Choroid plexus epithelial cell (primary cell): Measurements from ENCODE around the gene SLC25A10.
"Not testable (repeated sequence)": the region's sequence is repeated elsewhere in the genome, so short reads cannot be mapped to it uniquely, and the experiment has no call there.

Experiments
- DNase-seq: peaks from one replicate; pipeline ENCODE4 v3.0.0-alpha.2; 2010; ENCODE audit warnings: low read depth
- H3K4me3 ChIP-seq: 2 replicates; pipeline ENCODE4 v1.5.1; 2011; ENCODE audit warnings: low read depth, mild to moderate bottlenecking, control low read depth, low read length, moderate library complexity
- TF ChIP-seq, protein P1 (sequence below): conservative IDR thresholded peaks from 2 replicates; pipeline ENCODE4 v1.5.1; 2011; ENCODE audit warnings: low read depth, mild to moderate bottlenecking, control low read depth, inconsistent platforms, low read length, moderate library complexity

SLC25A10 gene

DNA sequence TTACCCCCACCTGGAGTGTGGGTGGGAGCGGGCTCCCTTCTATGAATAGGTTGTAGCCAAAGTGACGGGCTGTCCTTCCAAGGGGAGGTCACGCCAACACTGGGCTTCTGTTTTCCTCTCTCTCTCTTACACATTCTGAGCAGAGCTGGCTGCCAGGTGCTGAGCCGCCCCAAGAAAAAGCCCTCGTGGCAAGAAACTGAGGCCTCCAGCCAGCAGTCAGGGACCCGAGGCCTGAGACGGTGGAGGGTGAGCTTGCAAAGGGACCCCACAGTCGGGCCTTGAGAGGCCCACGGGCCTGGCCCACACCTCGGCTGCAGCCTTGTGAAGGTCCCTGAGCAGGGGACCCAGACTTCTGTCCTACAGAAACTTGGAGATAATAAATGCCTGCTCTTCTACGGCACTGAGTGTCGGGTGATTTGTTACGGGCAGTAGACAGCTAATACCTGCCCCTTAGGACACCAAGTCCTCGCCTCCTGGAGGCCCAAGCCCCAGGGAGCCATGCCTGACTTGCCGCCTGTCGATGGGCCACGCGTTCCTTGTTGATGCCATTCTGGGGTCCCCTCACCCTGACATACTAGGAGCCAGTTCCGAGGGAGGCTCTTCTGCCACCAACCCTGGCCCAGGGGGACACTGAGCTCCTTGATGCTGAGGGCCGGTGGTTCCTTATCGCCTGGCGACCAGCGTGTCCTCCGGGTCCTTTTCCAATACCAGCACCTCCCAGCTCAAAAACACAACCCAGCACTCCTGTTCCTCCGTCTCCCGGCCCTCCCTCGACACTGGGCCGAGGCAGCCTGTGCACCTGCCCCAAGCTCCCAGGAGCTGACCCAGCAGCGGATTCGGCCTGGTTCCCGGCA lies 26.1 kb downstream of the SLC25A10 start:
- TF ChIP-seq, protein P1, sequence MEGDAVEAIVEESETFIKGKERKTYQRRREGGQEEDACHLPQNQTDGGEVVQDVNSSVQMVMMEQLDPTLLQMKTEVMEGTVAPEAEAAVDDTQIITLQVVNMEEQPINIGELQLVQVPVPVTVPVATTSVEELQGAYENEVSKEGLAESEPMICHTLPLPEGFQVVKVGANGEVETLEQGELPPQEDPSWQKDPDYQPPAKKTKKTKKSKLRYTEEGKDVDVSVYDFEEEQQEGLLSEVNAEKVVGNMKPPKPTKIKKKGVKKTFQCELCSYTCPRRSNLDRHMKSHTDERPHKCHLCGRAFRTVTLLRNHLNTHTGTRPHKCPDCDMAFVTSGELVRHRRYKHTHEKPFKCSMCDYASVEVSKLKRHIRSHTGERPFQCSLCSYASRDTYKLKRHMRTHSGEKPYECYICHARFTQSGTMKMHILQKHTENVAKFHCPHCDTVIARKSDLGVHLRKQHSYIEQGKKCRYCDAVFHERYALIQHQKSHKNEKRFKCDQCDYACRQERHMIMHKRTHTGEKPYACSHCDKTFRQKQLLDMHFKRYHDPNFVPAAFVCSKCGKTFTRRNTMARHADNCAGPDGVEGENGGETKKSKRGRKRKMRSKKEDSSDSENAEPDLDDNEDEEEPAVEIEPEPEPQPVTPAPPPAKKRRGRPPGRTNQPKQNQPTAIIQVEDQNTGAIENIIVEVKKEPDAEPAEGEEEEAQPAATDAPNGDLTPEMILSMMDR = no peak

DNA sequence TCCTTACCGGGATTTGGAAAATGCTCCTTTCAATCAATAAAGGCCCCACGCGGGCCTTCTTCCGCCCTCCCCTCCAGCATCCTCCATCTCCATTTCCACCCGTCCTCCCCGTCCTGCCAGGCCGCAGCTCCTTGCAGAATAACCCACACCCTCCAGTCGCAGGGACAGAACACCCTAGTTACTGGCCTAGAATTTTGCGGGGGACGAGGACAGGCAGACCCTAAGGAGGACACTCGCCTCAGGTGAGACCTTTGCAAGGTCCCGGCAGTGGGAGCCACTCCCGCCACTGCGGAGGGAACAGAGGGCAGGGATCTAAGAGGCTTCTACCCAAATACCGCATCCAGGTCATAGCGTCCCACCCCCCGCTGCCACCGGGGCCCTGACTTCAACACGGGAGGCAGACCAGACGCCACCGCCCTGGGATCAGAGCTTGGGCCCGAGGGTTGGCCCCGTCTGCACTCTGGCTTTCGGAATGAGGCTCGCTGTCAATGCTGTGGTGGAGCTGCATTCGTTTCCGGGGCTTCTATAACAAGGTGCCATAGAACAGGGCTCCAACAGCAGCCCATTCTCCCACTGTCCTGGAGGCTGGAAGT lies 26.8 kb downstream of the SLC25A10 start:
- H3K4me3 ChIP-seq = no peak overlapping the region
- no peak for DNase-seq
- TF ChIP-seq, protein P1 = no peak

More for the DNA sequence above, 26.1 kb downstream of the SLC25A10 start:
- no peak for DNase-seq
- no peak overlapping the region for H3K4me3 ChIP-seq

DNA sequence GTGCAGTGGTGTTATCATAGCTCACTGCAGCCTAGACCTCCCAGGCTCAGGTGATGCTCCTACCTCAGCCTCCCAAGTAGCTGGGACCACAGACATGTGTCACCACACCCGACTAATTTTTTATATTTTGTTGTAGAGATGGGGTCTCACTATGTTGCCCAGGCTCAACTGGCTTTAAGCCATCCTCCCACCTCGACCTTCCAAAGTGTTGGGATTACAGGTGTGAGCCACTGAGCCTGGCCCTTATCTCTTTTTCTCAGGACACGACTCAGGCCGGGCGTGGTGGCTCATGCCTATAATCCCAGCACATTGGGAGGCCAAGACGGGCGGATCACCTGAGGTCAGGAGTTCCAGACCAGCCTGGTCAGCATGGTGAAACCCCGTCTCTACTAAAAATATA lies 27.5 kb downstream of the SLC25A10 start:
- not testable (repeated sequence) for DNase-seq, H3K4me3 ChIP-seq

DNA sequence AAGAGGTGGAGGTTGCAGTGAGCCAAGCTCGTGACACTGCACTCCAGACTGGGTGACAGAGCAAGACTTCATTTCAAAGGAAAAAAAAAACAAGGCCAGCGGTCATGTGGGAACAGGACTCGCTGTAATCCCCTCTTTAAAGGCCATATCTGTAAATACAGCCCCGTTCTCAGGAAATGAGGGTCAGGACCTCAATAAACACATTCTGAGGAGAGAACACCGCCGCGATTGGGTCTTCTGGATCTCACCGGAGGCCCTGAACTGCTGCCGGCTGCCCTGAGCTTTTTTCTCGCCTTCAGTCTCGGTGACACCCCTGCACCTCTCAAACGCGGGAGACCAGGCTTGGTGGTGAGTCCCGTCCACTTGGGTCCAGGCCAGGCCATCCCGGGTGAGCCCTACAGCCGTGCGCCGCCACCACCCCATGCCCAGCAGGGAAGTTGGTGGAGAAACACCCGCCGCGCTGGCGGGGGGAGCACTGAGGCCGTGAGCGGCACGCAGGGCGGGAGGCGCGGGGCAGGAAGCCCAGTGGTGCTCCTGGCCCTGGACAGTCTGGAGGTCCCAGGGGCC lies 28.4 kb downstream of the SLC25A10 start:
- no peak overlapping the region for H3K4me3 ChIP-seq
- no peak for DNase-seq
- TF ChIP-seq, protein P1 = no peak

DNA sequence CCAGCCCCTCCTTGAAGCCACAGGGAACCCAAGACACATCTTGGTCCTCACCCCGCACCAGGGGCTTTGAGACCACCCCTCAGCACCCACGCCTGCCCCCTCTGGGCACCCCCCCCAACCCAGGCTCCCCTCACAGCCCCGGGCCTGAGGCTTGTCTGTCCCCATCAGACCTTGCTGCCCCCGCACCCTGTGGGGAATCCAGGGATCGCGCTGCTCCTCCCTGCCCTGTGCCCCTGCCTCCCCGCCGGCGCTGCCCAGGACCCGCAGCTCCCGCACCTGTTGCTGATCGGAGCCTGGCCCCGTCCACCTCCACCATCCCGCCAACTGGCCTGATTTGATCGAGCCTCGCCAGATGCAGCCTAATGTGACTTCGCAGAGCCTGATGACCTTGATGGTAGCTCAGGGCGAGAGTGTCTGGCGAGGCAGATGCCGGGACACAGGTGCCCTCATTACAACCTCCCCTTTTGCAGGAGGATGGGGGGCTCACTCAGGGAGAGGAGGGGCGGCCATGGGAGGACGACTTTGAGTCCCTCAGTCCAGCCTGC lies 29.0 kb downstream of the SLC25A10 start:
- no peak for DNase-seq
- TF ChIP-seq, protein P1 = no peak
- no peak overlapping the region for H3K4me3 ChIP-seq

DNA sequence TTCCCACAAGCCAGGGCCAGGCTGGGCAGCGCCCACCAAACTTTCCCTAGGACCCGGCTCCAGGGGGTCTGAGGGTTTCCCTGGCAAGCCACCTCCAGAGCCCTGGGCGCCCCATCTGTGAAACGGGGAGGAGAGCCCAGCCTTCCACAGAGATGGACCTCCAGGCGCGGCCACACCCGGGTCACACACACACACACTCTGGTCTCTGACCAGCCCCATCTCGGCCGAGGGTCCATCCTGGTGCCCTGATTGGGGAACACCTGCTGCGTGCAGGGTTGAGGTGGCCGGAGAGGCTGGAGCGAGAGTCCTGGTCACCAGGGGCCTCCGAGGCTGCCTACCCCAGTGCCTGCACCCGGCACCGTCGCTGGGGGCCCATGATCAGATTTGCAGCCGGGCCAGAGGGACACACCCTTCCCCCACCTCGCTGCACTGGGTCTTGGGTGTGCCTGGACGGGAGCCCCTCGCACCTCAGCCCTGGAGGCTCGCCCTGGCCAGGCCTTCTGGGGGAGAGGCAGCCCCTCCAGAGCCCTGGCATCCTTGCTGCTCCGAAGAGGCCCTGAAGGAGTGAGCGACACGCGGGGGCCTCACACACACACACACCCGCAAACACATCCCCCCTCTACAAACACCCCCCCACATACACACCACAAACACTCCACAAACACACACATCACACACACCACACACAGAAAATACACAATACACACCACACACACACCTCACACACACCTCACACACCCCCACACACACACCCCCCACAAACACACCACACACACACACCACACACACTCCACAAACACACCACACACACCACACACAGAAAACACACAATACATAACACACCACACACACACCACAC lies 29.7 kb downstream of the SLC25A10 start:
- TF ChIP-seq, protein P1 = no peak
- H3K4me3 ChIP-seq = no peak overlapping the region
- no peak for DNase-seq
